OCI-LY7 (cell line): ENCODE results near the gene HNF1A. TPM values are rescaled to one million over a fixed set of nuclear protein-coding genes. Genes with fewer than 3 reads are reported as not detected.

ENCODE experiments used
- BruUV-seq: library from RNA; stranded (reverse); fragments of 400-500 nt; replicated peaks from 2 replicates; lab custom pipeline; 2021; lab: Mats Ljungman, UMichigan
- CTCF ChIA-PET: fragments of 300-600 bp; sonication (Branson Sonifier 250); formaldehyde crosslinking; loops from one replicate; lab custom pipeline; 2022; ENCODE audit warnings: antibody characterized with exemption; ENCODE audit not compliant: unreplicated experiment; lab: Charles Lee
- POLR2A ChIA-PET: fragments of 300-600 bp; sonication (Branson Sonifier 250); formaldehyde crosslinking; loops from one replicate; lab custom pipeline; 2022; ENCODE audit warnings: antibody characterized with exemption; lab: Charles Lee
- DNase-seq: peaks from one replicate; pipeline ENCODE4 v3.0.0-alpha.2; 2015; ENCODE audit warnings: low spot score
- H2AFZ ChIP-seq: fragments of 200-600 bp; sonication (generic), shearing (Covaris generic); 2 replicates; pipeline ENCODE4 v1.6.1; 2014; ENCODE audit warnings: mild to moderate bottlenecking, antibody characterized with exemption, low read length, moderate library complexity
- H3K27ac ChIP-seq: fragments of 200-600 bp; sonication (generic); 2 replicates; pipeline ENCODE4 v1.5.1; 2014; ENCODE audit warnings: mixed run types, low read depth, mild to moderate bottlenecking, moderate library complexity, low read length, inconsistent platforms; ENCODE audit not compliant: poor library complexity, severe bottlenecking
- H3K36me3 ChIP-seq: fragments of 200-600 bp; sonication (generic); 2 replicates; pipeline ENCODE4 v1.6.1; 2014; ENCODE audit warnings: mild to moderate bottlenecking, antibody characterized with exemption, low read length, moderate library complexity, mixed read lengths; ENCODE audit not compliant: insufficient read depth
- H3K4me1 ChIP-seq: fragments of 200-600 bp; sonication (generic); 2 replicates; pipeline ENCODE4 v1.5.1; 2014; ENCODE audit warnings: mild to moderate bottlenecking, low read length; ENCODE audit not compliant: insufficient read depth, poor library complexity, severe bottlenecking
- H3K4me2 ChIP-seq: fragments of 200-600 bp; sonication (generic); 2 replicates; pipeline ENCODE4 v1.6.1; 2014; ENCODE audit warnings: mild to moderate bottlenecking, low read length
- H3K4me3 ChIP-seq: fragments of 200-600 bp; sonication (generic); 2 replicates; pipeline ENCODE4 v1.5.1; 2014; ENCODE audit warnings: mild to moderate bottlenecking, low read depth, low read length; ENCODE audit not compliant: poor library complexity, severe bottlenecking
- H3K79me2 ChIP-seq: fragments of 200-600 bp; sonication (generic); 2 replicates; pipeline ENCODE4 v1.6.1; 2016; ENCODE audit warnings: low read depth, mild to moderate bottlenecking, low read length, moderate library complexity, mixed read lengths; ENCODE audit not compliant: insufficient read depth
- H3K9me2 ChIP-seq: fragments of 200-600 bp; sonication (generic); 2 replicates; pipeline ENCODE4 v1.6.1; 2016; ENCODE audit warnings: mild to moderate bottlenecking, low read length, mixed read lengths; ENCODE audit not compliant: insufficient read depth
- H3K9me3 ChIP-seq: fragments of 200-600 bp; sonication (generic); 2 replicates; pipeline ENCODE4 v1.6.1; 2014; ENCODE audit warnings: mild to moderate bottlenecking, mixed run types, low read length, mixed read lengths
- H4K20me1 ChIP-seq: fragments of 200-600 bp; sonication (generic); 2 replicates; pipeline ENCODE4 v1.6.1; 2014; ENCODE audit warnings: mild to moderate bottlenecking, antibody characterized with exemption, low read length, moderate library complexity, mixed read lengths; ENCODE audit not compliant: insufficient read depth
- CTCF ChIP-seq: fragments of 200-600 bp; sonication (generic); conservative IDR thresholded peaks from 2 replicates; pipeline ENCODE4 v1.5.1; 2014; ENCODE audit warnings: mild to moderate bottlenecking, antibody characterized with exemption, low read length, moderate library complexity, mixed read lengths
- EZH2phosphoT487 ChIP-seq: fragments of 200-600 bp; sonication (generic); IDR thresholded peaks from 2 replicates; pipeline ENCODE4 v1.6.1; 2018; ENCODE audit warnings: low read depth, borderline replicate concordance, mild to moderate bottlenecking, mixed run types, antibody characterized with exemption, low read length, moderate library complexity, mixed read lengths
- intact Hi-C: fragments of 100-400 bp; cut with micrococcal nuclease; formaldehyde crosslinking; loops from one replicate; pipeline ENCODE4 v1.10.0; 2022; ENCODE audit not compliant: unreplicated experiment
- total RNA-seq, 2 experiments: library from RNA; depleted of rRNA in 1 of 2; stranded (reverse); fragments of >200 nt in 1 of 2; shearing (Covaris generic) in 1 of 2; gene quantifications; 2 replicates each; pipeline ENCODE4 v1.2.3, GENCODE V29; 2014 to 2022

The HNF1A gene
- total RNA-seq, 2 experiments from 2014 or later, result not detected

GRCh38 chr12:120939523-120939922 is 38.8 kb upstream of the HNF1A start:
- Histone ChIP-seq H3K9me2 (no peaks in the 10 kb centered on the region), H2AFZ (no peak overlapping the region), H3K36me3 (no peaks in the 10 kb centered on the region), H4K20me1 (no peaks in the 10 kb centered on the region), H3K79me2 (no peaks in the 10 kb centered on the region), H3K9me3 (no peaks in the 10 kb centered on the region), H3K4me2 (no peak overlapping the region), H3K4me1 (no peaks in the 10 kb centered on the region), H3K4me3 (no peak overlapping the region), H3K27ac (no peak overlapping the region)
- no TSS peak for BruUV-seq
- TF ChIP-seq EZH2phosphoT487 (no peak), CTCF (no peak)
- DNase-seq, result no peak
- CTCF ChIA-PET, result no interaction called here
- intact Hi-C loops, result no loop called here
- POLR2A ChIA-PET, result interaction anchor here (0.6 to 2.1 kb wide), 7 partner anchors 10 to 35 kb away, joined by 3 to 9 read pairs (median 4); no protein-coding TSS in a partner anchor

GRCh38 chr12:120940006-120940405 is 38.3 kb upstream of the HNF1A start:
- H3K9me3 ChIP-seq, result no peaks in the 10 kb centered on the region
- ChIA-PET POLR2A (interaction anchor here (0.6 to 2.1 kb wide), 8 partner anchors 9 to 139 kb away, joined by 3 to 9 read pairs (median 4); no protein-coding TSS in a partner anchor), CTCF (no interaction called here)
- H3K4me2 ChIP-seq, result no peak overlapping the region
- no peaks in the 10 kb centered on the region for H3K9me2 ChIP-seq
- H3K27ac ChIP-seq, result no peak overlapping the region
- no peak for DNase-seq
- H4K20me1 ChIP-seq, result no peaks in the 10 kb centered on the region
- no peaks in the 10 kb centered on the region for H3K4me1 ChIP-seq
- BruUV-seq, result no TSS peak
- H3K4me3 ChIP-seq, result no peak overlapping the region
- H3K36me3 ChIP-seq, result no peaks in the 10 kb centered on the region
- no peaks in the 10 kb centered on the region for H3K79me2 ChIP-seq
- no peak for TF ChIP-seq EZH2phosphoT487
- TF ChIP-seq CTCF, result no peak
- intact Hi-C loops, result no loop called here
- no peak overlapping the region for H2AFZ ChIP-seq

- CTCF ChIA-PET, result no interaction called here
- H4K20me1 ChIP-seq, result no peaks in the 10 kb centered on the region
Measured at GRCh38 chr12:120940799-120941198, 37.5 kb upstream of the HNF1A start.

More at GRCh38 chr12:120940799-120941198, 37.5 kb upstream of the HNF1A start:
- Histone ChIP-seq H3K4me3 (no peak overlapping the region), H3K4me2 (no peak overlapping the region), H3K36me3 (no peaks in the 10 kb centered on the region), H2AFZ (no peak overlapping the region), H3K9me2 (no peaks in the 10 kb centered on the region), H3K9me3 (no peaks in the 10 kb centered on the region), H3K27ac (no peak overlapping the region), H3K4me1 (no peaks in the 10 kb centered on the region), H3K79me2 (no peaks in the 10 kb centered on the region)
- intact Hi-C loops, result no loop called here
- no peak for DNase-seq
- BruUV-seq, result no TSS peak
- no peak for TF ChIP-seq CTCF
- TF ChIP-seq EZH2phosphoT487, result no peak
- POLR2A ChIA-PET, result interaction anchor here (0.7 kb wide), 1 partner anchor 140 kb away, joined by 3 read pairs; no protein-coding TSS in a partner anchor
